Measurements from ENCODE around the gene AMPH.
A peak's percentile ranks its signal among the peaks of the same experiment; 100 is the strongest.
"Not testable (repeated sequence)": the region's sequence is repeated elsewhere in the genome, so short reads cannot be mapped to it uniquely, and the experiment has no call there.

Gene AMPH

GRCh38 chr7:38393874-38394273 is 237.3 kb downstream of the AMPH start:
- DNase-seq, result no peak

- no peak for DNase-seq
Observed at GRCh38 chr7:38391751-38392150, 239.4 kb downstream of the AMPH start.

GRCh38 chr7:38385682-38386081 is 245.5 kb downstream of the AMPH start:
- DNase-seq, result no peak

GRCh38 chr7:38383281-38383680 is 247.9 kb downstream of the AMPH start:
- no peak for DNase-seq

DNA sequence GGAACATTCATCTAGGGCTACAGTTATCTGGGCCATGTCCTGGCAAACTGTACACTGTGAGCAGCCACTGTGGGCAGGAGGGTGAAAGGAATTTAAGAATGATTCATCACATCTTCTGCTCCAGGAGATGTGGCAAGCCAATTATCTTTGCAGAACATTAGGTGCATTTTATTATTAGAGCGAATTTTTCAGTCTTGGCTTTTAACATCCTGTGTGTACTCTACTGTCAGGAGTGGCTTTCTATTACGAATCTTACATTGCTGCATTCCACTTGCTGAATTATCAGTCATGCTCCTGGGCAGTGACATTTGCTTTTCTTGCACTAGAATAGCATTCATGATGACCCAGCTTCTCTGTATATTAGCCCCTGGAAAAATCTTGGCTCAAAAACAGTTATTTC is 248.5 kb downstream of the AMPH start:
- no peak for DNase-seq

DNA sequence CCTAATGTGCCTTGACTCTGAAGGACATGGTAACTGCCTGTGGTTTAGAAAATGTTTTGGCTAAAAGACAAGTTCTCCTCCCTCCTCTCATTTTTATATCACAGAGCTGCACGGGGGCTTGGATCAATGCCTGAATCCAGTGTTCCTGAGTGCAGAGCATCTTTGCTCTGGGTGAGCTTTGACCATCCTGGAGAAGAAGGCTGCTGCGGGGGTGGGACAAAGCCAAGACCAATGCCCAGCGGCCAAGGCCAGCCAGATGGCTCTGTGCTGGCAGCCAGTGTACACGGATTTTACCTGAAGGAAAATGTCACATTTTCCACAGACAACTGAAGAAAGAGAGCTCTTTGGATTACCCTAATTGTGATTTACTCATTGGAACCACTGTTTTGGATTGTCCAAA is 255.7 kb downstream of the AMPH start:
- DNase-seq, result no peak

DNA sequence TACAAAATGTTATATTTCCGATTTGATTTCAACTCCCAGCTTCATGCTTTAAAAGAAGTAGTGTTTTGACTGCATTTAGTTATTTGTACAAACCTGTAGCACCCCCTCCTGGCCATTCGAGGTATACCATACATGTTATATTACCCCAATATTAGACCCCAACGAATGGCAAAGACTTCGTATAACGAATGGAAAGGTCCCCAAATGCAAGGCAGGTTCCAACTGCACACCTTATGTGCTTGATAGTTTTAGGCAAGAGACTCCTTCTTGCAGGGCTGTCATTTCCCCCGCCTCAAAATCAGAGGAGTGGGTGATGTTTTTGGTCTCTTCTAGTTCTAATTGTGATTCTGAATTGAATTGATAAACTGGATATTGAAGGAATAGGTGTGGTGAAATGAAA is 256.7 kb downstream of the AMPH start:
- peak; percentile 4 for DNase-seq

GRCh38 chr7:38373155-38373554 is 258.0 kb downstream of the AMPH start:
- DNase-seq, result no peak

- no peak for DNase-seq
Observed at GRCh38 chr7:38372290-38372689, 258.9 kb downstream of the AMPH start.

GRCh38 chr7:38369816-38370493 is 261.2 kb downstream of the AMPH start:
- DNase-seq, result no peak

GRCh38 chr7:38368191-38368605 is 263.0 kb downstream of the AMPH start:
- DNase-seq, result no peak

- DNase-seq, result no peak
Observed at GRCh38 chr7:38367301-38367890, 263.8 kb downstream of the AMPH start.

DNA sequence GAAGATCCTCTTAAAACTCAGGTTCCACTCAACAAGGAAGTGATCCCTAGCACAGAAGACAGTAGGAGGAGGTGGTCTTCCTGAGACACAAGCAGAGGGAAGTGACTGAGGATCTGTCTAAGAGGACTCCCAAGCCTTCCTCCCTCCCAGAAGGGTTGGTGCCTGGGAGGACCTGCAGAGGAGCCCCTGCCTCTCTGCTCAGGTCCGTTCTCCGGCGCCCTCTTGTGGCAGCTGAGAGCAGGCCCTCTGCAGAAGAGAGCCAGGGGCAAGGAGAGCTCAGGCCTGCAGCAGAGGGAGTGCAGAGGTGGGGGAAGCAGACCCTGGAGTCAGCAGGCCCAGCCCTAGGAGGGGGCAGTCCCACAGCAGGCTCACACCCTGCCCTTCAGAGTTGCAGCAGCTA is 267.8 kb downstream of the AMPH start:
- DNase-seq, result not testable (repeated sequence)

DNA sequence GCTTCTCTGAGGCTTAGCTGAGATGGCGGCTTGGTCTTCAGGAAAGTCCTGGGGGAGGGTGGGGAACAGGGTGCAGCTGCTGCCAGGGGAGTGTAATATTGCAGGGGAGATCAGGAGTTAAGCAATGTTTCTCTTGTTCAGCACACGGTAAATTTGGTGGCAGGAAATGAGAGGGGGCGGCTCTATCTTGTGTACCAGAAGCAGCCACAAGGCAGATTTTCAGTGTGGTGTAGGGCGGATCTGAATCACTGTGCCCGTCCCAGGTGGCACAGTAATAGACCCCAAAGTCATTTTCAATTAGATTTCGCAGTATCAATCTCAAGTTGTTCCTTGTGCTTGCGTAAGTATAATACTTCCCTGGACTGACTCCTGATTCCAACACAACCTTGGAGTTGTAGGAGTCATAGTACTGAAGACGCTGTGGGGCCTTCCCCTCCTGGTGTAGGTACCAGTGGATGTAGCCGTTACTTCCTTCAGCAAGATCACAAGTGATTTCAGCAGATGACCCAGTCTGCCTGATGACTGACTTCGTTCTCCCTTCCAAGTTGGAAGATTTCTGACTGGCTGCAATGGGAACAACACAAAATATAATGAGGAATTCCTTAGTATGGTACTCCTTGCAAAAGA is 268.4 kb downstream of the AMPH start:
- DNase-seq, result not testable (repeated sequence)

- DNase-seq, result no peak
Observed at GRCh38 chr7:38360776-38361175, 270.4 kb downstream of the AMPH start.

GRCh38 chr7:38359071-38359601 is 272.0 kb downstream of the AMPH start:
- DNase-seq, result not testable (repeated sequence)

DNA sequence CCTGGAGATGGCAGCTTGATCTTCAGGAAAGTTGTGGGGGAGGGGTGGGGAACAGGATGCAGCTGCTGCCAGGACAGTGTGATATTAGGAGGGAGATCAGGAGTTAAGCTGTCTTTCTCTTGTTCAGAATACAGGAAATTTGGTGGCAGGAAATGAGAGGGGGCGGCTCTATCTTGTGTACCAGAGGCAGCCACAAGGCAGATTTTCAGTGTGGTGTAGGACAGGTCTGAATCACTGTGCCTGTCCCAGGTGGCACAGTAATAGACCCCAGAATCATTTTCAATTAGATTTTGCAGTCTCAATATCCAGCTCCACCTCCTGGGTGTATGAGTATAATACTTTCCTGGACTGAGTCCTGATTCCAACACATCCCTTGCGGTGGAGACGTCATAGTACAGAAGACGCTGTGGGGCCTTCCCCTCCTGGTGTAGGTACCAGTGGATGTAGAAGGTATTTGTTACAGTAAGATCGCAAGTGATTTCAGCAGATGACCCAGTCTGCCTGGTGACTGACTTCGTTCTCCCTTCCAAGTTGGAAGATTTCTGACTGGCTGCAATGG is 272.8 kb downstream of the AMPH start:
- not testable (repeated sequence) for DNase-seq

DNA sequence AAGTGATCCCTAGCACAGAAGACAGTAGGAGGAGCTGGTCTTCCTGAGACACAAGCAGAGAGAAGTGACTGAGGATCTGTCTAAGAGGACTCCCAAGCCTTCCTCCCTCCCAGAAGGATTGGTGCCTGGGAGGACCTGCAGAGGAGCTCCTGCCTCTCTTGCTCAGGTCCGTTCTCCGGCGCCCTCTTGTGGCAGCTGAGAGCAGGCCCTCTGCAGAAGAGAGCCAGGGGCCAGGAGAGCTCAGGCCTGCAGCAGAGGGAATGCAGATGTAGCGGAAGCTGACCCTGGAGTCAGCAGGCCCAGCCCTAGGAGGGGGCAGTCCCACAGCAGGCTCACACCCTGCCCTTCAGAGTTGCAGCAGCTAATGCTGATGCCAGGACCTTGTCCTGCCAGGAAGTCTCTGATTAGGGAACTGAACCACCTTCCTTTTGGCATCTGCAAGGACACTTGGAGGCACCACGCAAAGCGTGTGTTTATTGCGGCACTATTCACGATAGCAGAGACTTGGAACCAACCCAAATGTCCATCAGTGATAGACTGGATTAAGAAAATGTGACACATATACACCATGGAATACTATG is 276.8 kb downstream of the AMPH start:
- not testable (repeated sequence) for DNase-seq

- not testable (repeated sequence) for DNase-seq
Observed at GRCh38 chr7:38353431-38353881, 277.7 kb downstream of the AMPH start.

GRCh38 chr7:38351601-38352000 is 279.6 kb downstream of the AMPH start:
- DNase-seq, result no peak

GRCh38 chr7:38350777-38351176 is 280.4 kb downstream of the AMPH start:
- not testable (repeated sequence) for DNase-seq

DNA sequence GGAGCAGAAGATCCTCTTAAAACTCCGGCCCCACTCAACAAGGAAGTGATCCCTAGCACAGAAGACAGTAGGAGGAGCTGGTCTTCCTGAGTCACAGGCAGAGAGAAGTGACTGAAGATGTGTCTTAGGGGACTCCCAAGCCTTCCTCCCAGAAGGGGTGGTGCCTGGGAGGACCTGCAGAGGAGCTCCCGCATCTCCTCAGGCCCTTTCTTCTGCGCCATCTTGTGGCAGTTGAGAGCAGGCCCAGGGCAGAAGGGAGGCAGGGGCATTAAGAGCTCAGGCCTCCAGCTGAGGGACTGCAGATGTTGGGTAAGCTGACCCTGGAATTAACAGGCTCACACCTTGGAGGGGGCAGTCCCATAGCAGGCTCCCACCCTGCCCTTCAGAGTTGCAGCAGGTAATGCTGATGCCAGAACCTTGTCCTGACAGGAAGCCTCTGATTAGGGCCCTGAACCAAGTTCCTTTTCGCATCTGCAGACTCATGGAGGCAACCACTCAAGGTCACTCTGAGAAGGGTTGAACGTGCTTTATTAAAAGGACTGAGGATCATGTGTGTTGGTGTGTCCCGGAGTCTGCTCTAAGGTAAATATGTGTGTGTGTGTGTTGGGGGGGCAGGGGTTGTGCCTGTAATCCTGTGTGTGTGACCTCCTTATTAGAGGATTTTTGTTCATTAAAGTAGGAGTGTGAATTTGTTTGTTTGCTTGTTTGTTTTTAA is 281.1 kb downstream of the AMPH start:
- not testable (repeated sequence) for DNase-seq

Measured in NK-92 treated with Interleukin-12 subunit alpha and Interleukin-12 subunit beta, amount 100 ng/mL, for 24 hours (cell line).